Heart left ventricle (tissue), 16 donors: ENCODE results near the gene NAA16. TPM values are rescaled to one million over a fixed set of nuclear protein-coding genes. Genes with fewer than 3 reads are reported as not detected.

Experiments
- ATAC-seq, 4 donors: fragments of 200-7000 bp; cut with Tn5 transposase; one replicate each; pipeline ENCODE4 v1.9.1; 2020 to 2022; ENCODE audit warnings: moderate library complexity in 4 of 4, mild to moderate bottlenecking in 3 of 4, moderate number of reproducible peaks in 1 of 4
- DNase-seq, 5 donors: peaks; one replicate each; pipeline ENCODE4 v3.0.0-alpha.2; 2020
- H3K27ac ChIP-seq, 12 donors: fragments of 200-600 bp; sonication (generic) in 4 of 12; one replicate each; pipeline versions ENCODE4 v1.5.0 to v1.8.0; 2016 to 2022; ENCODE audit warnings: mild to moderate bottlenecking in 2 of 12
- H3K27me3 ChIP-seq, 9 donors: fragments of 200-600 bp; sonication (generic) in 2 of 9; one replicate each; pipeline versions ENCODE4 v1.5.1 to v1.8.0; 2016 to 2022; ENCODE audit warnings: mild to moderate bottlenecking in 3 of 9
- H3K36me3 ChIP-seq, 9 donors: fragments of 200-600 bp; sonication (generic) in 2 of 9; one replicate each; pipeline versions ENCODE4 v1.5.0 to v1.8.0; 2018 to 2022; ENCODE audit warnings: mild to moderate bottlenecking in 2 of 9
- H3K4me1 ChIP-seq, 12 donors: fragments of 200-600 bp; sonication (generic) in 4 of 12; one replicate each; pipeline versions ENCODE4 v1.5.0 to v1.8.0; 2016 to 2022; ENCODE audit warnings: mild to moderate bottlenecking in 3 of 12
- H3K4me3 ChIP-seq, 12 donors: fragments of 200-600 bp; sonication (generic) in 4 of 12; one replicate each; pipeline versions ENCODE4 v1.5.0 to v1.8.0; 2017 to 2022; ENCODE audit warnings: mild to moderate bottlenecking in 9 of 12, moderate library complexity in 4 of 12
- H3K9me3 ChIP-seq, 12 donors: fragments of 200-600 bp; sonication (generic) in 4 of 12; one replicate each; pipeline versions ENCODE4 v1.5.0 to v1.8.0; 2016 to 2022; ENCODE audit warnings: mild to moderate bottlenecking in 1 of 12
- POLR2A ChIP-seq, 2 donors: fragments of 450-650 bp; IDR thresholded peaks; one replicate each; pipeline ENCODE4 v1.6.1; 2017; ENCODE audit warnings: antibody characterized with exemption in 2 of 2, mild to moderate bottlenecking in 2 of 2, moderate library complexity in 2 of 2
- WGBS, 4 donors: extraction: QIAGEN DNeasy Blood & Tissue Kit in 2 of 4; methylation state at CpG; one replicate each; pipeline versions ENCODE4 v1.1.5 to v1.1.7; 2013 to 2018; 5-methylcytosine and 5-hydroxymethylcytosine counted together
- intact Hi-C, 10 donors: fragments of 100-400 bp; cut with DNase I; formaldehyde crosslinking; loops; one replicate each; pipeline versions ENCODE4 v1.11.1 to v1.14.2; 2022
- polyA plus RNA-seq, 2 donors: library from polyadenylated mRNA; stranded (reverse); fragments of 200-250 nt; gene quantifications; one replicate each; pipeline ENCODE4 v1.2.3, GENCODE V29; 2013
- total RNA-seq, 9 donors: library from RNA; depleted of rRNA in 2 of 9; stranded (reverse); fragments of >200 nt in 2 of 9; fragmentation: NEBNext Ultra II Directional in 3 of 9; extraction: Animal tissue kit (Norgen Biotek cat#: 25700) in 3 of 9; gene quantifications; one replicate each; pipeline versions ENCODE4 v1.1.0 to v1.2.4, GENCODE V29; 2016 to 2023
- TF ChIP-seq, protein P1 (sequence below), 12 donors: fragments of 200-600 bp; sonication (generic) in 4 of 12; IDR thresholded peaks; one replicate each; pipeline versions ENCODE4 v1.5.0 to v1.8.0; 2018 to 2022; ENCODE audit warnings: antibody characterized with exemption in 12 of 12, mild to moderate bottlenecking in 5 of 12
- donor health status: ischemic (EF 13 %, LVEDD 7.1; RV severe dilation, severe dysfunction).
- donor health status: healthy with polysubstance abuse.
- donor health status: DM: no; HTN: yes; CAD: no.
- donor health status: DM: no; HTN: no; CAD: no.
- donor health status: ischemic (EF 25% LVEDD 6.9; RV normal size, moderate dysfunction).
- donor health status: ischemic (EF 25% LVEDD 5.7; RV mildly dilated, moderate dysfunction).
- donor health status: healthy.
- donor health status: DM: yes; HTN: yes; CAD: no.
- donor health status: ischemic (EF 35%, LVEDD 5.7; RV mildly dilated, moderate dysfunction).
- donor health status: nonischemic (EF 11% LVEDD 7.7; RV severe dilation, severe dysfunction).
- donor health status: DM: yes; HTN: yes; CAD: no.
- donor health status: PGD.
- donor health status: ischemic (EF 29% LVEDD 5.4; RV normal size, mild dysfunction).
- donor health status: nonischemic (EF 23%, LVEDD 6.1; RV moderate dilation, normal function).

Gene NAA16
- total and polyA plus RNA-seq, 11 donors = 3.6 to 10.7 (median 7.3) TPM

DNA sequence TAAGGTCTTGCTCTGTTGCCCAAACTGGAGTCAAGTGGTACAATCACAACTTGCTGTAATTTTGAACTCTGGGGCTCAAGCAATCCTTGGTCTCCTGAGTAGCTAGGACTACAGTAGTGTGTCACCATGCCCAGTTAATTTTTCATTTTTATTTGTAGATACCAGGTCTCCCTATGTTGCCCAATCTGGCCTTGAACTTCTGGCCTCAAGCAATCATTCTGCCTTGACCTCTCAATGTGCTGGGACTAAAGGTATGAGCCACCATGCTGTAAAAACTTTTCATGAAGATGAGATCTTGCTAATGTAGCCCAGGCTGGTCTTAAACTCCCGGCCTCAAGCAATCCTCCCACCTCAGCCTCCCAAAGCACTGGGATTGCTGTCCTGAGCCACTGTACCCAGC is 15.1 kb upstream of the NAA16 start:
- Histone ChIP-seq H3K27ac (no peak overlapping the region), H3K9me3 (peaks cover 0 to 37% (median 11%) of the 10 kb centered on the region in 12 donors), H3K36me3 (no peaks in the 10 kb centered on the region), H3K4me1 (no peaks in the 10 kb centered on the region), H3K27me3 (no peaks in the 10 kb centered on the region), H3K4me3 (no peak overlapping the region)
- intact Hi-C loops = no loop called here
- ATAC-seq (no peak), DNase-seq (no peak)
- 88 to 100% (median 89%) methylated on average over 1 of the region's 1 CpG for WGBS, 4 donors
- TF ChIP-seq, protein P1, sequence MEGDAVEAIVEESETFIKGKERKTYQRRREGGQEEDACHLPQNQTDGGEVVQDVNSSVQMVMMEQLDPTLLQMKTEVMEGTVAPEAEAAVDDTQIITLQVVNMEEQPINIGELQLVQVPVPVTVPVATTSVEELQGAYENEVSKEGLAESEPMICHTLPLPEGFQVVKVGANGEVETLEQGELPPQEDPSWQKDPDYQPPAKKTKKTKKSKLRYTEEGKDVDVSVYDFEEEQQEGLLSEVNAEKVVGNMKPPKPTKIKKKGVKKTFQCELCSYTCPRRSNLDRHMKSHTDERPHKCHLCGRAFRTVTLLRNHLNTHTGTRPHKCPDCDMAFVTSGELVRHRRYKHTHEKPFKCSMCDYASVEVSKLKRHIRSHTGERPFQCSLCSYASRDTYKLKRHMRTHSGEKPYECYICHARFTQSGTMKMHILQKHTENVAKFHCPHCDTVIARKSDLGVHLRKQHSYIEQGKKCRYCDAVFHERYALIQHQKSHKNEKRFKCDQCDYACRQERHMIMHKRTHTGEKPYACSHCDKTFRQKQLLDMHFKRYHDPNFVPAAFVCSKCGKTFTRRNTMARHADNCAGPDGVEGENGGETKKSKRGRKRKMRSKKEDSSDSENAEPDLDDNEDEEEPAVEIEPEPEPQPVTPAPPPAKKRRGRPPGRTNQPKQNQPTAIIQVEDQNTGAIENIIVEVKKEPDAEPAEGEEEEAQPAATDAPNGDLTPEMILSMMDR (IDR thresholded peaks at IDR 0.05) = no peak
- no peak for TF ChIP-seq POLR2A (IDR thresholded peaks at IDR 0.05)

DNA sequence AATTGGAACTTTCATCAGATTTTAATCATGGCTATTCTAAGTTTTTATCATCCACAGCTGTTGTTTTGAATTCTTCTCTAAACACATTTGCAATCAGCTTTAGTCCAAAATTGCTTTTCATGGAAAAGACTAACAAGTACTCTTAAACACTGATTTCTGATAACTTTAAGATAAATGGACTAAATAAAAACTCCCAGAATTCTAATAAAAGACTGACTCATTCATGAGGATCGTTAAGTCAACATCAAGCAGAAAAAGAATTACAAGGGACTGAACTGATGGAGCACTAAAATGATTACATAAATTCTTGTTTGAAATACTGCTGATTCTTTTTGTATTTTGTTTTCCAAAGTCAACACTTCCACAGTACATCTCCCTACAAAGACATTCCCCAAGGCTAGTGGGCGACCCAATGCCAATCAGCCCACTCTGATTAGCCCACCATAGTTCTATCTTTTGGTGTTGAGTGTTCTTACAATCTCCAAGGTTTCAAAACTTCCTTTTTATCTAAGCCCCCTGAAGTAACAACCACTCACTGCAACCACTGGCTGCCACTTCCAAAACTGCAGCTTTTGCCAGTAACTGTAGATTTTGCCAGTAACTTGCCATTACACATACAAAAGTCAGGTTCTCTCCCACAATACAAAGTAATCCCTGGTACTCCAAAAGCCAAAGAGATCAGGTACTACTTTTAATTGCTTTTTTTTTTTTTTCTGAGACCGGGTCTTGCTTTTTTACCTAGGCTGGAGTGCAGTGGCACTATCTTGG is 14.0 kb upstream of the NAA16 start:
- Histone ChIP-seq H3K36me3 (no peaks in the 10 kb centered on the region), H3K4me1 (no peaks in the 10 kb centered on the region), H3K27ac (no peak overlapping the region), H3K27me3 (peaks cover 0 to 4% (median 0%) of the 10 kb centered on the region in 9 donors), H3K4me3 (no peak overlapping the region), H3K9me3 (peaks cover 0 to 30% (median 11%) of the 10 kb centered on the region in 12 donors)
- TF ChIP-seq, protein P1 (IDR thresholded peaks at IDR 0.05) = no peak
- no peak for TF ChIP-seq POLR2A (IDR thresholded peaks at IDR 0.05)
- intact Hi-C loops = no loop called here
- DNase-seq (no peak), ATAC-seq (no peak)
- 69 to 79% (median 73%) methylated on average over 3 of the region's 3 CpGs for WGBS, 4 donors

DNA sequence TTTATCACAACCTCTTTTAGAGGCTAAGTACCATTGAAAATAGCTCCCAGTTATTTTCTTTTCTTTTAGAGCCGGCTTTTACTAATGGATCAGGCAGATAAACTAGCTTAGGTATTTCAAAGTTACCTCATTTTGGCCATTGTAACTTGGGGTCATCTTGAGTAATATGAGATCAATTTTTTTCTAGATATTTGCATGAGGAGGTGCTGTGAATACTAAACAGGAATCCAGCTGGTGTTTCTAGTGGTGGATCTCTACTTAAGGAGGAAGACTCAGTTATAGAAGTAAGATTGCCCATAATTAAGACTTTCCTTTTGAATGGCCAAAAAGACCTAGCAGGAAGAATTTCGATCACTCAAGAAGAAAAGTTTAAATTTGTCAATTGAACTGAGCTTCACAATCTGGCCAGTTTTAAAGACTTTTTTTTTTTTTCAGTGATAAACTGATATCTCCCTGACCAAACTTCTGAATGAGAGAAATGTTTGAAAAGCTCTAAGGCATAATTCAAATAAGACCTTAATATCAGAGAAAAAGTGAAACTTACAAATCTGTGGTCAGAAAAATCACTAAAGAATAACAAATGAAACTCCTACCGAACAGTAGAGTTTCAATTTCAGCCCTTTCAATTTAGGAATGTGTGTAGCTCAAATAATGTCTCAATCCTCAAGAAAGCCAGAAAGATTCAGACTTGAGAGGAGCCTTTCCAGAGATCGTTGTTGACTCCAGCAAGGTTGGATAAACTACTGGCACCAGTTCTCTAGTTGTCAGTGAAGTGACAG is 11.6 kb upstream of the NAA16 start:
- peaks cover 0 to 7% (median 0%) of the 10 kb centered on the region in 12 donors for H3K9me3 ChIP-seq
- DNase-seq = no peak
- intact Hi-C loops = no loop called here
- ATAC-seq = no peak
- H3K4me1 ChIP-seq = no peaks in the 10 kb centered on the region
- WGBS, 4 donors = 81 to 92% (median 88%) methylated on average over 4 of the region's 4 CpGs
- H3K4me3 ChIP-seq = no peak overlapping the region
- TF ChIP-seq POLR2A (IDR thresholded peaks at IDR 0.05) = no peak
- TF ChIP-seq, protein P1 (IDR thresholded peaks at IDR 0.05) = no peak
- peaks cover 0 to 4% (median 0%) of the 10 kb centered on the region in 9 donors for H3K27me3 ChIP-seq
- H3K27ac ChIP-seq = no peak overlapping the region
- H3K36me3 ChIP-seq = no peaks in the 10 kb centered on the region

DNA sequence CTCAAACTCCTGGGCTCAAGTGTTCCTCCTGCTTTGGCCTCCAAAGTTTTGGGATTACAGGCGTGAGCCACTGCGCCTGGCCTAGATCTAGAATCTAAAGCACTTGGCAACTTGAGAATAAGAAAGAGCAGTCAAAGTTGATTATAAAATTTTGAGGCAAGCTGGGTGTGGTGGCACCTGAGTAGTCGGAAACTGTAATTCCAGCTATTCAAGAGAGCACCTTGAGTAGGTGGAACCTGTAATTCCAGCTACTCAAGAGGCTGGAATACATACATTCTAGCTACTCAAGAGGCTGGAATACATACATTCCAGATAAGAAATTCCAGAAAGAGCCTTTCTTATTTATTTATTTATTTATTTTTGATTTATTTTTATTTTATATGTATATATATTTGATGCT is 8.3 kb upstream of the NAA16 start:
- TF ChIP-seq, protein P1 (IDR thresholded peaks at IDR 0.05) = no peak
- no peak for TF ChIP-seq POLR2A (IDR thresholded peaks at IDR 0.05)
- no peak for ATAC-seq

More for the DNA sequence above, 8.3 kb upstream of the NAA16 start:
- Histone ChIP-seq H3K4me1 (no peaks in the 10 kb centered on the region), H3K4me3 (no peak overlapping the region), H3K27ac (no peak overlapping the region), H3K27me3 (peaks cover 0 to 4% (median 0%) of the 10 kb centered on the region in 9 donors), H3K9me3 (no peaks in the 10 kb centered on the region), H3K36me3 (no peaks in the 10 kb centered on the region)
- intact Hi-C loops = no loop called here
- no peak for DNase-seq
- 96 to 100% (median 99%) methylated on average over 3 of the region's 3 CpGs for WGBS, 4 donors
